WTC11 (cell line): ENCODE data around the gene GATB. TPM values are rescaled to one million over a fixed set of nuclear protein-coding genes. Genes with fewer than 3 reads are reported as not detected.

Experiments
- ATAC-seq: fragments of 200-7000 bp; cut with Tn5 transposase; 2 replicates; pipeline ENCODE4 v1.10.0; 2021; ENCODE audit warnings: mild to moderate bottlenecking, moderate library complexity
- CTCF ChIA-PET: fragments of 300-600 bp; sonication (Branson Sonifier 250); formaldehyde crosslinking; loops from one replicate; lab custom pipeline; 2021; ENCODE audit warnings: antibody characterized with exemption; lab: Charles Lee
- POLR2A ChIA-PET: fragments of 350-600 bp; sonication (Branson Sonifier 250); formaldehyde crosslinking; loops from one replicate; lab custom pipeline; 2021; ENCODE audit warnings: antibody characterized with exemption; lab: Charles Lee
- DNase-seq: peaks from one replicate; pipeline ENCODE4 v3.0.0; 2021; ENCODE audit warnings: low spot score
- H3K27ac Mint-ChIP-seq: 2 replicates; pipeline ENCODE4 v1.8.0; 2021; ENCODE audit warnings: mixed read lengths
- H3K27me3 Mint-ChIP-seq: 2 replicates; pipeline ENCODE4 v1.8.0; 2021; ENCODE audit warnings: low read depth, mild to moderate bottlenecking, moderate library complexity, mixed read lengths
- H3K36me3 Mint-ChIP-seq: 2 replicates; pipeline ENCODE4 v1.8.0; 2021; ENCODE audit warnings: mixed read lengths
- H3K4me1 Mint-ChIP-seq: 2 replicates; pipeline ENCODE4 v1.8.0; 2022; ENCODE audit warnings: mixed read lengths
- H3K4me3 Mint-ChIP-seq: 2 replicates; pipeline ENCODE4 v1.8.0; 2021; ENCODE audit warnings: mild to moderate bottlenecking, moderate library complexity, mixed read lengths
- H3K9me3 Mint-ChIP-seq: 2 replicates; pipeline ENCODE4 v1.8.0; 2021; ENCODE audit warnings: mixed read lengths
- ELF4 ChIP-seq: sonication (generic); formaldehyde crosslinking; IDR thresholded peaks from 2 replicates; pipeline ENCODE4 v1.8.1; 2022; ENCODE audit warnings: low read depth, mild to moderate bottlenecking, moderate library complexity, missing genetic modification reagents
- ESRRA ChIP-seq: sonication (generic); formaldehyde crosslinking; IDR thresholded peaks from 2 replicates; pipeline ENCODE4 v1.8.1; 2022; ENCODE audit warnings: mild to moderate bottlenecking, missing genetic modification reagents, borderline replicate concordance
- HMGA2 ChIP-seq: fragments of 250-450 bp; sonication (Bioruptor Pico); IDR thresholded peaks from 2 replicates; pipeline ENCODE4 v1.4.0; 2021; ENCODE audit warnings: mild to moderate bottlenecking, moderate library complexity
- JAZF1 ChIP-seq: fragments of 250-450 bp; sonication (Bioruptor Pico); IDR thresholded peaks from 2 replicates; pipeline ENCODE4 v1.9.0; 2021; ENCODE audit warnings: moderate library complexity, mild to moderate bottlenecking, inconsistent platforms
- JUN ChIP-seq: sonication (generic); formaldehyde crosslinking; IDR thresholded peaks from 2 replicates; pipeline ENCODE4 v1.8.0; 2023; ENCODE audit warnings: mild to moderate bottlenecking, missing genetic modification reagents
- NR1H2 ChIP-seq: sonication (generic); formaldehyde crosslinking; IDR thresholded peaks from 2 replicates; pipeline ENCODE4 v1.9.0; 2021; ENCODE audit warnings: mild to moderate bottlenecking, moderate library complexity, missing genetic modification reagents
- NR2C2 ChIP-seq: sonication (generic); formaldehyde crosslinking; IDR thresholded peaks from 2 replicates; pipeline ENCODE4 v1.8.0; 2022; ENCODE audit warnings: mild to moderate bottlenecking, missing genetic modification reagents
- OVOL2 ChIP-seq: fragments of 250-450 bp; sonication (Bioruptor Pico); IDR thresholded peaks from 2 replicates; pipeline ENCODE4 v1.9.0; 2021; ENCODE audit warnings: mild to moderate bottlenecking, borderline replicate concordance
- SOX15 ChIP-seq: fragments of 250-450 bp; sonication (Bioruptor Pico); IDR thresholded peaks from 2 replicates; pipeline ENCODE4 v1.9.0; 2021; ENCODE audit warnings: mild to moderate bottlenecking
- ZNF121 ChIP-seq: sonication (generic); formaldehyde crosslinking; IDR thresholded peaks from 2 replicates; pipeline ENCODE4 v1.8.0; 2023; ENCODE audit warnings: missing genetic modification reagents
- ZNF532 ChIP-seq: fragments of 250-450 bp; sonication (Bioruptor Pico); IDR thresholded peaks from 2 replicates; pipeline ENCODE4 v1.9.0; 2021; ENCODE audit warnings: mild to moderate bottlenecking, borderline replicate concordance
- total RNA-seq: library from RNA; stranded (reverse); gene quantifications from 3 replicates; pipeline ENCODE4 v1.2.3, GENCODE V29; 2021
- TF ChIP-seq, protein P1 (sequence below): fragments of 250-450 bp; sonication (Bioruptor Pico); IDR thresholded peaks from 2 replicates; pipeline ENCODE4 v1.8.0; 2021; ENCODE audit warnings: mild to moderate bottlenecking
- TF ChIP-seq, protein P2 (sequence below): fragments of 250-450 bp; sonication (Bioruptor Pico); IDR thresholded peaks from 2 replicates; pipeline ENCODE4 v2.1.2; 2022; ENCODE audit warnings: mild to moderate bottlenecking, moderate library complexity

Gene GATB
- total RNA-seq, 1 experiment from 2014 or later: 22.7 TPM

GRCh38 chr4:151663109-151663508 lies 97.7 kb downstream of the GATB start:
- H3K4me3 Mint-ChIP-seq: no peak overlapping the region
- H3K27me3 Mint-ChIP-seq: no peaks in the 10 kb centered on the region
- H3K27ac Mint-ChIP-seq: no peak overlapping the region
- no peak for TF ChIP-seq ZNF121 (CRISPR knock-in tag)
- TF ChIP-seq JAZF1 (CRISPR knock-in tag): no peak
- no peak for TF ChIP-seq SOX15 (CRISPR knock-in tag)
- no peak for TF ChIP-seq HMGA2 (CRISPR knock-in tag)
- DNase-seq: no peak
- H3K36me3 Mint-ChIP-seq: peaks cover 28% of the 10 kb centered on the region
- POLR2A ChIA-PET: interaction anchor here (0.5 kb wide), 1 partner anchor 731 kb away, joined by 3 read pairs; no protein-coding TSS in a partner anchor
- no peaks in the 10 kb centered on the region for H3K9me3 Mint-ChIP-seq
- no peaks in the 10 kb centered on the region for H3K4me1 Mint-ChIP-seq
- CTCF ChIA-PET: no interaction called here
- ATAC-seq: no peak

GRCh38 chr4:151661873-151662272 lies 98.9 kb downstream of the GATB start:
- no peak overlapping the region for H3K27ac Mint-ChIP-seq
- ATAC-seq (no peak), DNase-seq (no peak)
- no peaks in the 10 kb centered on the region for H3K4me1 Mint-ChIP-seq
- CTCF ChIA-PET: interaction anchor here (1.1 kb wide), 1 partner anchor 385 kb away, joined by 3 read pairs; the partner anchor contains the start of gene PRSS48
- TF ChIP-seq NR1H2 (CRISPR knock-in tag): no peak
- TF ChIP-seq JUN (CRISPR knock-in tag): no peak
- peaks cover 38% of the 10 kb centered on the region for H3K36me3 Mint-ChIP-seq
- H3K27me3 Mint-ChIP-seq: no peaks in the 10 kb centered on the region
- H3K9me3 Mint-ChIP-seq: no peaks in the 10 kb centered on the region
- POLR2A ChIA-PET: no interaction called here
- H3K4me3 Mint-ChIP-seq: no peak overlapping the region

DNA sequence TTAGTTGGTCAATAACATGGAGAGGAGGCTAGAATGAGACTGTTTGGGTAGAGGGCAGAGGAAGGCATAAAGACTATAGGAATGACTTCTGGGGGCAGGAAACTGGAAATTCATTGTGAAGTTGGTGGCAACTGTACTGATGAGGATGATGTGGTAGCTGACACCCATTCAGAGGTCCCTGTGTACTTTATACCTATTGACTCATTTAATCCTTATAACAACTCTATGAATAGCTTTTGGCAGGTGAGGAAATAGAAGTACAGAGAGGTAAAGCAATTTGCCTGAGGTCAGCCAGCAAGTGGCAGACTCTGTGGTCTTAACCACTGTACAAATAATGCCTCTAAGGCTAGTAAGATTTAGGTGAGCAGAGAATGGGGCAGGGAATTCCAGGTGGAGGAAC lies 100.1 kb downstream of the GATB start:
- CTCF ChIA-PET: no interaction called here
- H3K9me3 Mint-ChIP-seq: no peaks in the 10 kb centered on the region
- TF ChIP-seq, protein P1, sequence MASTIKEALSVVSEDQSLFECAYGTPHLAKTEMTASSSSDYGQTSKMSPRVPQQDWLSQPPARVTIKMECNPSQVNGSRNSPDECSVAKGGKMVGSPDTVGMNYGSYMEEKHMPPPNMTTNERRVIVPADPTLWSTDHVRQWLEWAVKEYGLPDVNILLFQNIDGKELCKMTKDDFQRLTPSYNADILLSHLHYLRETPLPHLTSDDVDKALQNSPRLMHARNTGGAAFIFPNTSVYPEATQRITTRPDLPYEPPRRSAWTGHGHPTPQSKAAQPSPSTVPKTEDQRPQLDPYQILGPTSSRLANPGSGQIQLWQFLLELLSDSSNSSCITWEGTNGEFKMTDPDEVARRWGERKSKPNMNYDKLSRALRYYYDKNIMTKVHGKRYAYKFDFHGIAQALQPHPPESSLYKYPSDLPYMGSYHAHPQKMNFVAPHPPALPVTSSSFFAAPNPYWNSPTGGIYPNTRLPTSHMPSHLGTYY (CRISPR knock-in tag): no peak
- TF ChIP-seq NR2C2 (CRISPR knock-in tag) (no peak), OVOL2 (CRISPR knock-in tag) (no peak), ESRRA (CRISPR knock-in tag) (no peak), ELF4 (CRISPR knock-in tag) (no peak), ZNF121 (CRISPR knock-in tag) (no peak), ZNF532 (CRISPR knock-in tag) (no peak)
- TF ChIP-seq, protein P2, sequence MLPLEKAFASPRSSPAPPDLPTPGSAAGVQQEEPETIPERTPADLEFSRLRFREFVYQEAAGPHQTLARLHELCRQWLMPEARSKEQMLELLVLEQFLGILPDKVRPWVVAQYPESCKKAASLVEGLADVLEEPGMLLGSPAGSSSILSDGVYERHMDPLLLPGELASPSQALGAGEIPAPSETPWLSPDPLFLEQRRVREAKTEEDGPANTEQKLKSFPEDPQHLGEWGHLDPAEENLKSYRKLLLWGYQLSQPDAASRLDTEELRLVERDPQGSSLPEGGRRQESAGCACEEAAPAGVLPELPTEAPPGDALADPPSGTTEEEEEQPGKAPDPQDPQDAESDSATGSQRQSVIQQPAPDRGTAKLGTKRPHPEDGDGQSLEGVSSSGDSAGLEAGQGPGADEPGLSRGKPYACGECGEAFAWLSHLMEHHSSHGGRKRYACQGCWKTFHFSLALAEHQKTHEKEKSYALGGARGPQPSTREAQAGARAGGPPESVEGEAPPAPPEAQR: no peak
- TF ChIP-seq, all 79 proteins: peak for 0
- Mint-ChIP-seq H3K4me1 (no peaks in the 10 kb centered on the region), H3K27me3 (no peaks in the 10 kb centered on the region), H3K36me3 (peaks cover 47% of the 10 kb centered on the region), H3K4me3 (no peak overlapping the region), H3K27ac (no peak overlapping the region)
- POLR2A ChIA-PET: no interaction called here
- ATAC-seq (no peak), DNase-seq (no peak)
